ENCODE results near the gene VWA3A.

DNA sequence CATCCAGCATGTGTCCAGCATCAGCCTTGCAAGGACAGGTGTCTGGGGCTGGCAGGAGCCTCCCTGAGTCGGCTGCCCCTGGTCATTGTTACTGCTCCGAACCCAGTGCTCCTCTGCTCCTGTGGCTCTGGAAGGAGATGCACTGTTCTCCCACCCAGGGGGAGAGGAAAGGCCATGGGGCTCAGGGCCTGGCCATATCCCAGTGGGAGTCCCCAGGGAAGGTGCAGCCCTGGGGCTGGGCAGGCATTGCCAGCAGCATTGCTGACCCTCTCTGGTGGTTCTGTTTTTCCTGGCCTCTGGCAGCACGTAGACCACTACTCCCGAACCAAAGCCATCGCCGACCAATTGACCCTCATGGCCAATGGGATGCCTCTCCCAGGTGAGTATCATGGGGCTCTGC lies 79.6 kb downstream of the VWA3A start:
- TF ChIP-seq POLR2A (IDR thresholded peaks at IDR 0.05) = no peak
- TF ChIP-seq CTCF (IDR thresholded peaks at IDR 0.05) = no peak

All from uterus (tissue), 2 donors.